Measurements from ENCODE around the gene ZSWIM6.

The ZSWIM6 gene

DNA sequence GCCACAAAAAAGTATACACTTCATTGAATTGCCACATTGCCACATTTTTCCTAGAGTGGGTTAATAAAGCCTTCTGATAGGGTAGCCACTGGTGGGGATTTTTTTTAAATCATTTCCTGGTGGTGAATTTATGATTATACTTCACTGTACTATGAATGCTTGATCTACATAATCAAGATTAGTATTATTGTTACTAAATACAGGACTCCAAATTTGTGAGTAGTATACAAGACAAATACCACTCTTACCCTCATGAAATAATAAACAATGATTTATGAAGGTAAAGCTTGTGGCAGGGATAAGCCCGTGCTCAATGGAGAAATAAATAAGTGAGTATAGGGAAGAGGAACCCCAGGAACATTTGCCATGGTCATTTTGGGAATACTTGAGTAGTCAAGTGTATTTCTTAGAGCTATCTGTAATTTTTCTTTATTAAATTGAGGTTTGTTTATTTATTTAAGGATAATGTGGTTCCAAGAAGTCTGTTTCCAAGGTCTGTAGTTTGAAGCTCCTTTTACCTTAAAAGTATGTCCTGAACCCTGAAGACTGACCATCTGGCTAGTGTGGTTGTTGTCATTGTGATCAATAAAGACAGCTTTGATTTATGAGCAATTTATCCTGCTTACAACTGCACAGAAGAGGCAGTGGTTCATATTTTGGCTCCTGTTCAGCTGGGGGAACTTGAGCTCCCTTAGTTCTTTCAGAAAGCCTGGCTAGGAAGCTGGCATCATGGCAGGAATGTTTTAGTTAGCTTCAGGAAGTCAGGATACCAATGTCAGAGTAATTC is 118.6 kb downstream of the ZSWIM6 start:
- peak; percentile 67 for DNase-seq

DNA sequence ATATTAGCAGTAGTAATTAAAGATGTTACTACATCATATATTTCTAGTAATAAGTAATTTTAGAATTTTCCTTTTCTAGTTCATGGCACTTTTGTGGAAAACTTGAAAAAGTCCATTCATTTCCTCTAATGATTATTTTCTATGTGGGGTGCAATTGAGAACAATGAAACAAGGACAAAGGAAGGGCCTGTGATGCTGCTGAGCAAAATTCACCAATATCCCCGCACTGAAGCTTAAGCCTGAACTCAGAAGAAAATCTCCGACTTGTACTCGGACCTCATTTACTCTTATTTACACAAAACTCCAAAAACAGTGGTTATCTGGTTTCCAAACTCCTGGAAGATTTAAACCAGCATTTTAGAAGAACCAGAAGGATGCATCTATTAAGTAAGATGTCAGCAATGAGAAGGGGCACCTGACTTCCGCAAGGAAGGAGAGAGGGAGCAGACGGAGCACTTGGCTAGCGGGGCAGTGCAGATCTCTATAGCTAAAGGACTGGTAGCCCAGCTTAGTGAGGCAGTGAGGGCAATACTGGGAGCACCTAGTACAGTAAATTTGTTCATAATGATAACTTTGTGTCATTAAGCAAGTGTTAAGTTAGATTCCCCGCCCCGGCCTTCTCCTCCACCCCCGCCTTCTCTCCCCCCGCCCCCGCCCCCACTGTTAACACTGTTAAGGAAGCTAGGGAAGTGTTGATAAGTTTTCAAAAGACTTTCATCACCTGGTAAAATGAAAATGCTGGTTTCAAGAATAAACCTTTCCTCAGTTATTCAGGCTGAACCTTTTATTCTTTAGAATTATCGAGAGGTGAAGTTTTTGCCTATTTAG is 123.3 kb downstream of the ZSWIM6 start:
- no peak for DNase-seq

DNA sequence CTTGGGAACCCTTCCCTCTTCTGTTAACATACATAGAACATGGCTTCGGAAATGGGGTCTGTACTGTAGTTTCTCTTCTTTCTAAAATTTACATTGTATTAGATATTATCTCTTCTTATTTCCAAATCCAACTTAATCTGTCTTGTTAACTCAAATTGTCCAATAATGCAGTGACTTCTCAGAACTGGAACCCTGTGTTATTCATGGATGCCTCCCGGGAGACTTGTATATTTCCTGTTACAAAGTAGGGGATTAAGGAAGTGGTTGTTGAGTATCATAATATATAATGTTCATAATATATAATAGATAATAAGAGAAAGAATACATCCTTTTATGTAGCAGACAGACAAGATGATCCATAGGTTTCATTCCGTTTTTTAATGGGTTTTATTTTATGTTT is 128.4 kb downstream of the ZSWIM6 start:
- DNase-seq, result no peak

DNA sequence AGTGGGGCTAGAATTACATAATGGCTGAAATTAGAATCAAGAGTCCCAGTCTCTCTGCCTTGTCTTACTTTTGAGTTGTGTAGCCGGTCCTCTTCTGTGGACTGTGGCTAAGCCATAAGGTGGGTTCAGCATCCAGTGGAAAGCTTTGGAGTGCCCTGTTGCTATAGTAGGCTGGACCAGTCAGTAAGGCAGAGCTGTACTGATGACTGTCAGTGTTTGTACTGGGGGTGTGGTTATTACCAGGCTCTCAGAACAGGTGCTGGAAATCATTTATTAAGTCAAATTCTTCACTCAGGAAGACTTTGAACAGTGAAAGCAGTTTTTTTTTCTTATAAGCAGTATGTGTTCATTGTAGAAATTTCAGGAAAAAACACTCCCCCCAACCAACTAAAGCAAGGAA is 129.4 kb downstream of the ZSWIM6 start:
- DNase-seq, result no peak

DNA sequence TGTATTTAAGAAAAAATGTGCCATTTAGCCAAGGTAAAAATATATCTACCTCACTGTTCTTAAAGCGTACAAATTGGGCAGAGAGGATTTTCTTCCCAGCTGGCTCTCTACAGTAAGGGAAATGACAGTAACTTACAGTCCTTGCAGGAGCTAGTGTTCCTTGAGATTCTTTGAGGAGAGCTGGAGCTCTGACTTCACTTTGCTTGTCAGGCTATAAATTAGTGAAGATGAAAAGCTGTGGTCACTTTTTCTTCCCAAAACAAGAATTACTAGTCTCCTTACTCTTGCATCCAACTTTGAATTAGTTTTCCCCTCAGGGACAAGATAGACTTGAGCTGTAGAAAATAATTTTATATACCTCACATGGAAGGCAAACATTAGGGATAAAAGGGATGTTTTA is 129.9 kb downstream of the ZSWIM6 start:
- no peak for DNase-seq

DNA sequence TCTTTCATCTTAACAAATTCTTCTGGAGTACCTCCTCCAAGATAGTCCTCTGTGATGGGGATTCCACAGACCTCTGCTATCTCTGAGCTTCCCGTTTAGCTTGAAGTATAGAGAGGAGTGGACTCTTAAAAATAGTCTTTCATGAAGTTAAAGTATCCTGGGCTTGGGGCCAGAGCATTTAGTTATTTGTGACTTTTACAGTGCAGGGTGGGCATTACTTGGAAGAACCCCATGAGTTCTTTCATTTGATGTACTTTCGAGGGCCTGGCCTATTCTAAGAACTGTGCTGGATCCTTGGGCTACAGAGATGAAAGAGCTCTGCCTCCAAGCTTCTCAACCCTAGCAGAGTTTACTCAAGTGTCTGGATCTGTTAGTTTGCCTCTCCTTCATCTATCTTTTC is 131.5 kb downstream of the ZSWIM6 start:
- no peak for DNase-seq

DNA sequence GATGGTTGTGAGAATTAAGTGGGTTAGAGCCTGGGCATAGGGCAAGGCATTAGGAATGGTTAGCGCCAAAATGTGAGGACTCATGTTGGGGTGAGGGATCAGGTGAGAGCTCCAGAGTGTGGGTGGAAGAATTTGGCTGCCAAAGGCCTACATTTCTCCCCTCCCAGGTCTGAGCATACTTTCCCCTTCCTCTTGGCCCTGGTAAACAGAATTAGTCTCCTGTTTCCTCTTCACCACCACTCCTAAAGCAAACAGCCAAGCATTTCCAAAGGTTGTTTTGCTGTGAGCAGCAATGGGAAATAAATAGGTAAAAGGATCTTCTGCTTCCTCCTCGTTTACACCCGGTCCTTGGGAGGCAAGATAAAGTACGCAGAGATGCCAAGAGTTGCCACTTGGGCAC is 132.5 kb downstream of the ZSWIM6 start:
- DNase-seq, result peak; percentile 5

DNA sequence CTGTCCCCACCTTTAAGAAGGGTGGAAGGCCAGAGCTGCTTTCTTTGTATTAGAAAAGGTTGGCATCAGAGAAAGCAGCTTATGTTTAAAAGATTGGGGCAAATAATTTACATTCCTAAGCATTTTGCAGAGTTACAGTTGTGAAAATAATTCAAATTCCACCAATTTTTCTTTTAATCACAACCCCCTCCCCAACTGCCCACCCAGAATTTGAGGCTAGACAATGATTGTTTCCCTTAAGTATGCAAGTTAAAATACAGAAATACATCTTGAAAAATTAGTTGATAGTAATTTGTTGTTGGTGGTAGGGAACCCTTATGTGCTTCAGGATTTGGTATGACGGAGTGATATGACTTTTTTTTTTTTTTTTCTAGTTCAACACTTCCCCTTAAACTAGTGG is 133.0 kb downstream of the ZSWIM6 start:
- DNase-seq, result no peak

DNA sequence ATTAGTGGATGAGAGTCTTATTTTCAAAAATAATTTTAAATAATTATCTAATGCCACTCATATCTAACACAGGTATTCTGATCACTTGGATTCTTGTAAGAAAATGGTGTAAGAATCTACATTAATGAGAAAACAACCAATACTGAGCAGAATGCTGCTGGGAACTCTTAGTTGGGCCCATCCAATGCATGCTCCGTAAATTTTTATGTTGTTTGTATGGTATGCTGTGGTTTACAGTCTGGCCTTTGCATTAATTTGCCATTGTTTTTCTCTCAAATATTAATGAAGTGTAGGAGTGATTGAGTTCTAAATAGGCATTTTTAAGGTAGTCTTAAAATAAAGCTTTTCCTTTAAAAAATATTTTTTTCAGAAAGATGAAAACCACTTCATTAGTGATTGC is 133.4 kb downstream of the ZSWIM6 start:
- DNase-seq, result no peak

DNA sequence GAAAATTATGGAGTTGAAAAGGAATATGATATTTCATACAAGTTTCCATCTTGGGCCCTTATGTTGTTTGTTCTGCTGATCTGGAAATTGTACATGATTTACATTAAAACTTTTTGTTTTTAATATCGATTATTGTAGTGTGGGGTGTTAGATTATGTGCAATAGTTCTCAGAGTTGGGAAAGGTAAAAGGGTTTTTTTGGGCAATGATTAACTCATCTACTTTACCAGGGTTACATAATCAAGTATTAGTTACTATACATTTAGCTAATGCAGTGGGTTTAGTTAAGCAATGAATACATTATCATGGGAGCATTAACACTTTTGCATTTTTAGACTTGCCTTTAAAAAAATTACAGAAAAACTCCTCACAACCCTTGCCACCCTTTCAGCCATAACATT is 134.0 kb downstream of the ZSWIM6 start:
- DNase-seq, result no peak

DNA sequence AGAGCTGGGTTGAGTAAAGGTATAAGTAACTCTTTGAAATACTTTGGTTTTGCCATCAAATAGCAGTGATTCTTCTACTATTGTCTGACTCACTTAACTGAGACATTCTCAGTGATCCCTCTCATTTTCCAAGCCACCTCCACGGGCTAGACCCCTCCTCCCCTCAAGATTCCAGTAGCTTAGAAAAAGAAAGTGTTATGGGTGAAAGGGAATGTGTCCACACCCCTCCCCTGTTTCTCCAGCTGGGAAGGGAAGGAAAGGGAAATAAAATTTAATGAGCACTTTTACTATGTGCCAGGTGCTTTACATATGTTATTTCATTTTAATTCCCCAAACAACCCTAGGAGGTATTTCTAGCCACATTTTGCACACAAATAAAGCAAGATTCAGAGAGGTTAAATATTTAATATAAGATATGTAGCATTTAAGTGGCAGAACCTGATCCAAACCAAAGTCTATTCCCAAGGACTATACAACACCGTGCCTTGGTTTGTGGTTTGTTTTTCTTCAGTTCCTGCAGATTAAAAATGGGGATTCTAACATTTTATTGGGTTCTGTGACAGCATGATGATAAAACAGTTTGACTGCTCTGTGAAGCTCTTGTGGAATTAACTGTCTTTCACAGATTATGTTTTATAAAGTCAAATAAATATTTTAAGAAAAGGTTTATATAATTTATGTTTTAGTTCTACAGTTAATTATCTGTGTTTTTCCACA is 135.9 kb downstream of the ZSWIM6 start:
- no peak for DNase-seq

DNA sequence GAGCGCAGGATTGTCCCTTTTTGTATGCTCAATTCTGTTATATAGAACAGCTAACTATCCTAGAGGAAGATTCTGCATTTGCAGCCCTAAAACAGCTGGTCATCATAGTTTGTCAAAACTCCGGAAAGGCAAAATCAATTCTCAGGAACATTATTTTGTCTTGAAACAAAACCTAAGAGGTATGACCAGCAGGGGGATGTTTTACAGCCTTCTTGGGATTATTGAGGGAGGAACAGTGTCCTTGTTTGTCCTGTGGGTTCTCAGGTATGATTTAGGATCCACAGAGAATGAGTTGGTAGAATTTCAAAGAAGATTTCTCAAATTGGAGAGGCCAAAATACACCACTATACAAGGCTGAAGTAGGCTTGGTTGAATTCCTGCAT is 136.4 kb downstream of the ZSWIM6 start:
- DNase-seq, result no peak

DNA sequence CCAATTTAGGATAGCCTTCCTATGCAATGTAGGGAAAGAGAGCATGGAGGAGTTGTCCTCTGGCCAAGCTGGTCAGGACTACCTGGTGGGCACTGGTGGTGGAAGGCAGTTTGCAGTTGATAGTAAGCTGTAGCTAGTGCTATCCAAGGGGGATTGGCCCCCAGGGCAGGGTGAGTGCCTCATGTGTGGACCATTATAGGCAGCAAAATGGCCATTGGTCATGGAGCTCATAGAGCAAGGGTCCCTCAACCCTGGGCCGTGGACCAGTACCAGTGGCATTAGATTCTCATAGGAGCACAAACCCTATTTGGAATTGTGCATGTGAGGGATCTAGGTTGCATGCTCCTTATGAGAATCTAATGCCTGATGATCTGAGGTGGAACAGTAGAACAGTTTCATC is 139.3 kb downstream of the ZSWIM6 start:
- DNase-seq, result no peak

DNA sequence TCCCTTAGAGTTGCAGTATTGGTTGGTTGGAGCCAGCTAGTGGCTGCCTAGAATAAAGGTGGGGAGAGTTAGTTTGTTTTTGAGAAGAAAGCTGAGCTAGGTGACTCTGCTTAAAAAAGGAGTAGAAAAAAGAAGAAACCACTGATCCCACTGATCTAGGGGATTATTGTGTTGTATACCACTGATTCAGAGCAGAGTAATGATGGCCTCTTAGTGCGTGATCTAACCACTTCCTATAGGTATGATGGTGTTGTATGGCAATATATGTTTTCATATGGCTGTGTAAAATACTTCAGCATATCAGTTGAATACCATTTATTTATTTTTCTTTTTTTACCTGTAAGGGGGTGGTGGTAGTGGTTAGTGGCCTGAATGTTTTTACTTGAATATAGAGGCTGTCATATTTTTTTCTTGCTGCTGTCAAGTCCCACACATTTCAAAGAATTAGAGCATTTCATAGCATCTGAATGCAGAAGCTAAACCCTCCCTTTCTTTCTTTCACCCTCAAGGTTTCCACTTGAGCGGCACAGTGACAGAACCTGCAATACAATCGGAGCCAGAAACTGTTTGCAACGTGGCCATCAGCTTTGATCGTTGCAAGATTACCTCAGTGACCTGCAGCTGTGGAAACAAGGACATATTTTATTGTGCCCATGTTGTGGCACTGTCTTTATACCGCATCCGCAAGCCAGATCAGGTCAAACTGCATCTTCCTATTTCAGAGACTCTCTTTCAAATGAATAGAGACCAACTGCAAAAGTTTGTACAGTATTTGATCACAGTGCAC is 140.3 kb downstream of the ZSWIM6 start:
- DNase-seq, result no peak

DNA sequence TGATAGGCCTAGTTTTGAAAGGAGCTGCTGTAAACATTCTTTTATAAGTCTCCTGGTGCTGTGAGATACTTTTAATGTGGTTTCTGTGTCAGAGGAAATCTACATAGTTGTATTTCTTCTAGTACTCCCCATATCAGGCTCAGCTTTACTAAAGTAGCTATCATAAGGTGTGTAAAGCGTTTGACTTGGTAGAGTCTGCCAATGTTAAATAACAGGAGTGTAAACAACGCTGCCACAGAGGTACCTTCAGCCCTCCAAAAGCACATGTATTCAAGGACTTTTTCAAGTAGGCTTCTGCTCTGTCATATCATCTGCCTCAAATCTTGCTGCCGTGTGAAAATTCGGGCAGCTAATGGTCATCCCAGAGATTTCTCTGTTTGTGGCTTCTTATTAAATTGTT is 142.7 kb downstream of the ZSWIM6 start:
- no peak for DNase-seq

DNA sequence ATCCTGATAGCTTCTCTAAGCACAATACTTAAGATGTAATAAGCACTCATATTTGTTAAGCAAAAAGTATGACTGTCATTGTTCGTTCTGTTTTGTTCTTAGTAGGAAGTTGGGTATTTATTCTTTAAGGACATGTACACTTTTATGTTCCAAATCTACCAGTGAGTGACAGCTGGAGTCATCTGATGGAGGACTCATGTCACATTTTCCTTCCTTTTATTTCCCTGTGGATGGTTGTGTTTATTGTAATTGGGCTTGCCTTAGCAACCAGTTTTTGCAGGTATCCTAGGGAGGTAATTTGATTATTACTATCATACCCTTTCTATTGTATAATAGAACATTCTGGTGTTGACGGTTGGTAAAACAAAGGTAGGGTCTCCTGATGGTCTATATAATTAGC is 145.7 kb downstream of the ZSWIM6 start:
- DNase-seq, result no peak

DNA sequence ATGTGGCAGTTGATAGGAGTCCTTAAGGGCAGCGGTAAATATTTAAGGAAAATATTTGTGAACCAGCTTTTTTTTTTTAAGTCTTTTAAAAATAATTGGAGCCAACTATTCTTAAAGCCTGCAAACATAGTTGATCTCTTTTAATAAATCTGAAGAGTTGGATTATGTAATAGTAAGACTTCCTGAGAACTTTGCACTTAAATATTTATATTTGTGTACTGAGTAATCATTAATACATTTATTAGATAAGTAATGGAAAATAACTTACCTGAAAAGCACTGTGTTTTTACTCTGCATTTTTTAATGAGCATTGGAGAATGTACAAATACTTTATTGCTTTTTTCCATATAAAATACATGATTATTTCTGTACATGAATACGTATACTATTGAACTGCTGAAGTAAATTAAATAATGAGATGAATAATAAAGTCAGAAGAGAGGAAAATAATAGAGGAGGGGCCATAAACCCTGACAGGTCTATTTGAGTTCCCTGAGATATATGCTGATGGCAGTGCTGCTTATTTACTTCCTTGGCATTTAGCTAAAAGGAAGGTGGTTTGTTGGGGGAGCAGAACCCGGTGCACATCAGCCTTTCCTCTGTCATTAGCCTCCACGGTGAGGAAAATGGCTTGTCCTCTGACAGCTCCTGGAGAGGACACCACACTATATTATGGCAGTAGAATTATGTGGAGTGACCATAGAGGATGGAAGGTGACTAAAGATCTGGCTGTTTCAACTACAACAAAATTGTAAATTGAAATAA is 148.0 kb downstream of the ZSWIM6 start:
- no peak for DNase-seq

DNA sequence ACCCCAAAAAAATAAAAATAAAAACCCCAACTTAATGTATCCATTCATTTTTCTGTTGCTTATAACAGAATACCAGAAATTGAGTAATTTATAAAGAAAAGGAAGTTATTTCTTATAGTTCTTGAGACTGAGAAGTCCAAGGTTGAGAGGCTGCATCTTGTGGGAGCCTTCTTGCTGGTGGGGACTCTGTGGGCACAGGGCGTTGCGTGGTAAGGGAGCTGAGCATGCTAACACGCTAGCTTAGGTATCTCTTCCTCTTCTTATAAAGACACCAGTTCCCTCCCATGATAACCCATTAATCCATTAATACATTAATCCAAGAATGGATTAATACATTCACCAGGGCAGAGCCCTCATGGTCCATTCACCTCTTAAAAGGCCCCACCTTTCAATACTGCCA is 150.9 kb downstream of the ZSWIM6 start:
- DNase-seq, result no peak

DNA sequence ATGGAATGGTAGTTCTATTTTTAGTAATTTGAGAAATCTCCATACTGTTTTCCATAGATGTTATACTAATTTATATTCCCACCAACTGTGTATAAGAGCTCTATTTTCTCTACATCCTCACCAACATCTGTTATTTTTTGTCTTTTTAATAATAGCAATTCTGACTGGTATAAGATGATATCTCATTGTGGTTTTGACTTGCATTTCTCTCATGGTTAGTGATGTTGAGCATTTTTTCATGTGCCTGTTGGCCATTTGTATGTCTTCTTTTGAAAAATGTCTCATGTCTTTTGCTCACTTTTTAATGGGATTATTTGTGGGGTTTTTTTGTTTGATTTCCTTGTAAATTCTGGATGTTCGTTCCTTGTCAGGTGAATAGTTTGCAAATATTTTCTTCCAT is 154.4 kb downstream of the ZSWIM6 start:
- no peak for DNase-seq

DNA sequence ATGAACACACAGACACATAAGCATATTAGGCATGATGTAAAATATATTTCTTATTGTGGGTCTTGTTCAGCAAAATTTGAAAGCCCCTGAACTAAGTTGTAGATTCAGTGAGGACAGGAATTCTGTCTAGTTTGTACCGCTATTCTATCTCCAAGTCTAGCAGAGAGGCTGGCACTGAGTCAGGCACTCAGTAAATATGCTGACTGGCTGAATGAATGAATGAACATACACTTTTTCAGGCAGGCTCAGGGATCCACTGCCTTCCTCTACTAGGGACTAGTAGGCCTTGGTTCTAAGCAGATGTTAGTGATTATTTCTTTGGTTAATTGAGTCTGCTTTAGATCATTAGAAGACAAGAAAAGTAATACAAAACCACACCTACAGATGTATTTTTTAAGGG is 157.5 kb downstream of the ZSWIM6 start:
- DNase-seq, result no peak

DNA sequence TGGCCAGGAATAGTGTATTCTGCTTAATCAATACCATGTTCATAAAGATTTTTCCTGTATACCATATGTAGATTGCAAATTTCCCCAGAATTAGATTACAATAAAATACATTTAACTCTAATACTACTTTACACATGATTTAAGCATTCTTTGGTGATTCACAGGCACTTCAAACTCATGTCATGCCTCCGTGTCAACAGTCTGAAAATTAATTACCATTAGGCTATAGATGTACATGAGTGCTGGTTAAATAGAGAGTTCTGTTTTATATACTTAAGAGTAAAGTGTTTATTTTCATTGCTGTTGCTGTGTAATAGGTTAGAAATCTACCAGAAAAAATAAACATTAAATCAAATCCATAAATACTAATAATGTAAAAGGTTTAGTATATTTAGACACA is 159.8 kb downstream of the ZSWIM6 start:
- no peak for DNase-seq

DNA sequence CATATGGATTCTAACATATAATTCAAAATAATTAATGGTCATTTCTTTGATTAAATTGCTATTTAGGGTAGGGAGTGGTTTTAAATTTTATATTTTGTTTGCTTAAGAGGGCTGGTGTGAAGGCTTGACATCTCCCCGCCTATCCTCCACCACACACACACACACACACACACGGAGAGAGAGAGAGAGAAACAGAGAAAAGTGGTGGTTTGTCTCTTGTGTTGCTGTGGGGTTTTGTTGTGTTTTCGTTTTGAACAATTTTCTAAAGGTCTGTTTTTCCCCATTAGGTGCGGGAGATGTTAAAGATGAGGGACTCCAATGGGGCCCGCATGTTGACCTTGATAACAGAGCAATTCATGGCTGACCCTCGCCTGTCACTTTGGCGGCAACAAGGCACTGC is 161.9 kb downstream of the ZSWIM6 start:
- DNase-seq, result no peak

Measured in DMS153 (cell line).